ENCODE data around the gene EAF2. TPM values are rescaled to one million over a fixed set of nuclear protein-coding genes. Genes with fewer than 3 reads are reported as not detected.
A peak's percentile ranks its signal among the peaks of the same experiment; 100 is the strongest.

Gene EAF2
- total RNA-seq, 1 experiment from 2014 or later: 4.5 TPM

DNA sequence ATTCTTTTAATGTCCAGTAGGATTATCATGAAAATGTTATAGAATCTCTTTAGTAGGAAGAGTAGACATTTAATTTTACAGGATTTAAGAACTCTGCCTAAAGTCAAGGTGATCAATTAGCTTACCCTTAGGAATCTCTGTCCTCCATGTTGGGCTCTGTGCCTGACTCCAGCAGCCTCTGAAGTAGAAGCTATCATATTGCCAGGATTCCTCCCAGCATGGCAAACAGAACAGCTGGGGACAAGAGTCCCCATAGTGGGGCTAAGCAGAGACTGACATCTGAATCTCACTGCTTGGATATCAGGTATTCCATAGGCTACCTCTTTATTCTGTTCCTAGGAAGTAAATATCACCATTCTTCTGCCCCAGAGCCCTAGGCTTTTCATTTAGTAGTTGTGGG lies 60.7 kb downstream of the EAF2 start:
- Mint-ChIP-seq H3K4me3 (ENCODE audit: unreplicated experiment) (no peak overlapping the region), H3K27me3 (ENCODE audit: insufficient read depth, unreplicated experiment) (no peaks in the 10 kb centered on the region), H3K4me1 (ENCODE audit: low read depth, unreplicated experiment) (peaks cover 32% of the 10 kb centered on the region), H3K36me3 (ENCODE audit: insufficient read depth, unreplicated experiment) (peaks cover 7% of the 10 kb centered on the region), H3K27ac (ENCODE audit: unreplicated experiment) (no peak overlapping the region), H3K9me3 (ENCODE audit: unreplicated experiment) (no peaks in the 10 kb centered on the region)
- H3K9me3 ChIP-seq: no peaks in the 10 kb centered on the region
- ChIA-PET CTCF (no interaction called here), POLR2A (no interaction called here)
- H3K36me3 ChIP-seq (ENCODE audit: control insufficient read depth, insufficient read depth, low read length): no peaks in the 10 kb centered on the region
- H3K4me1 ChIP-seq: peaks cover 58% of the 10 kb centered on the region
- no peak for DNase-seq
- H3K4me3 ChIP-seq (ENCODE audit: low read depth, low read length): no peak overlapping the region
- intact Hi-C loops (cut with micrococcal nuclease; ENCODE audit: unreplicated experiment): loop anchor here (1.0 to 5.0 kb wide), 3 partner anchors 10 to 47 kb away; no protein-coding TSS in a partner anchor
- TF ChIP-seq, protein P1, sequence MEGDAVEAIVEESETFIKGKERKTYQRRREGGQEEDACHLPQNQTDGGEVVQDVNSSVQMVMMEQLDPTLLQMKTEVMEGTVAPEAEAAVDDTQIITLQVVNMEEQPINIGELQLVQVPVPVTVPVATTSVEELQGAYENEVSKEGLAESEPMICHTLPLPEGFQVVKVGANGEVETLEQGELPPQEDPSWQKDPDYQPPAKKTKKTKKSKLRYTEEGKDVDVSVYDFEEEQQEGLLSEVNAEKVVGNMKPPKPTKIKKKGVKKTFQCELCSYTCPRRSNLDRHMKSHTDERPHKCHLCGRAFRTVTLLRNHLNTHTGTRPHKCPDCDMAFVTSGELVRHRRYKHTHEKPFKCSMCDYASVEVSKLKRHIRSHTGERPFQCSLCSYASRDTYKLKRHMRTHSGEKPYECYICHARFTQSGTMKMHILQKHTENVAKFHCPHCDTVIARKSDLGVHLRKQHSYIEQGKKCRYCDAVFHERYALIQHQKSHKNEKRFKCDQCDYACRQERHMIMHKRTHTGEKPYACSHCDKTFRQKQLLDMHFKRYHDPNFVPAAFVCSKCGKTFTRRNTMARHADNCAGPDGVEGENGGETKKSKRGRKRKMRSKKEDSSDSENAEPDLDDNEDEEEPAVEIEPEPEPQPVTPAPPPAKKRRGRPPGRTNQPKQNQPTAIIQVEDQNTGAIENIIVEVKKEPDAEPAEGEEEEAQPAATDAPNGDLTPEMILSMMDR (IDR thresholded peaks at IDR 0.05; ENCODE audit: insufficient read depth in 1 of 2, low read depth in 1 of 2, low read length in 1 of 2, severe bottlenecking in 1 of 2, unreplicated experiment in 1 of 2): no peak
- no peaks in the 10 kb centered on the region for H3K27me3 ChIP-seq (replicated peaks; ENCODE audit: control insufficient read depth, insufficient read depth, low read length)
- no TSS peak for BruUV-seq (replicated peaks)

DNA sequence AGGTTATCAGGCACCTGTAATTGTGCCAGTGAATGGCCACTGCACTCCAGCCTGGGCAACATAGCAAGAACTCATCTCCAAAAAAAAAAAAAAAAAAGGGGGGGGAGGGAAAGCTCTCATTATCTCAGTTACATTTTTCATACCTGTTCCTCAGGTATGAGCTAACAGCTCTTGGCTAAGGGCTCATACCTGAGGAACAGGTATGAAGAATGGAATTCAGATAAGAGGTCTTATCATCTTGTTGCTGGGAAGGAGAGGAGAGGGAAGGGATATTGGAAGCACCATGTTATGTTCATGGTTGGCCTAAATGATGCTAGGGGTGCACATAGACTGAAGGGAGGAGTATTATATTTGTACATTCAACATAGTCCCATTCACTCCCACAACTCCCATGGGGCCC lies 61.8 kb downstream of the EAF2 start:
- Histone ChIP-seq H3K27me3 (replicated peaks; ENCODE audit: control insufficient read depth, insufficient read depth, low read length) (no peaks in the 10 kb centered on the region), H3K9me3 (no peaks in the 10 kb centered on the region), H3K4me1 (peaks cover 54% of the 10 kb centered on the region), H3K36me3 (ENCODE audit: control insufficient read depth, insufficient read depth, low read length) (no peaks in the 10 kb centered on the region), H3K4me3 (ENCODE audit: low read depth, low read length) (no peak overlapping the region)
- H3K4me1 Mint-ChIP-seq (ENCODE audit: low read depth, unreplicated experiment): peaks cover 32% of the 10 kb centered on the region
- peak overlapping the region; percentile 27 for H3K27ac Mint-ChIP-seq (ENCODE audit: unreplicated experiment)
- peak in 1 of 2 experiments; percentile 59 for DNase-seq
- TF ChIP-seq, protein P1 (IDR thresholded peaks at IDR 0.05; ENCODE audit: insufficient read depth in 1 of 2, low read depth in 1 of 2, low read length in 1 of 2, severe bottlenecking in 1 of 2, unreplicated experiment in 1 of 2): no peak
- H3K9me3 Mint-ChIP-seq (ENCODE audit: unreplicated experiment): no peaks in the 10 kb centered on the region
- H3K4me3 Mint-ChIP-seq (ENCODE audit: unreplicated experiment): no peak overlapping the region
- ChIA-PET POLR2A (interaction anchor here (0.6 kb wide), 1 partner anchor 41 kb away, joined by 4 read pairs; no protein-coding TSS in a partner anchor), CTCF (interaction anchor here (0.5 to 0.7 kb wide), 3 partner anchors 18 to 637 kb away, joined by 3 to 5 read pairs (median 3); no protein-coding TSS in a partner anchor)
- BruUV-seq (replicated peaks): no TSS peak
- peaks cover 7% of the 10 kb centered on the region for H3K36me3 Mint-ChIP-seq (ENCODE audit: insufficient read depth, unreplicated experiment)
- no peaks in the 10 kb centered on the region for H3K27me3 Mint-ChIP-seq (ENCODE audit: insufficient read depth, unreplicated experiment)
- intact Hi-C loops (cut with micrococcal nuclease; ENCODE audit: unreplicated experiment): loop anchor here (1.0 to 5.0 kb wide), 2 partner anchors 27 to 45 kb away; no protein-coding TSS in a partner anchor

DNA sequence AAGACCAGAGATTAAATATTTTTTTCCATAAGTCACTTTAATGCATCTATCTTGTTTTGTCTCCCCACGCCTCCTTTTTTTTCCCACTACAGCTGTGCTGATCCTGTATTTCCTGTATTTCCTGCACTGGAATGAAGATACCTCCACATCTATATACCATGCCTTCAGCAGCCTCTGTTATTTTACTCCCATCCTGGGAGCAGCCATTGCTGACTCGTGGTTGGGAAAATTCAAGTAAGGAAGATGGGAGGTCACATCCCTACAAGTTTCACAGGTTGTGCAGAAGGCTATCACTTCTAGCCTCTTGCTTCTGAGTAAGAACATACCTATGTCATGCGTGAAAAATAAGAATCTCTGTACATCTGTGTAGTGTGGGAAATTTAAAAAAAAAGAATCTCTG lies 62.3 kb downstream of the EAF2 start:
- no TSS peak for BruUV-seq (replicated peaks)
- no peaks in the 10 kb centered on the region for H3K9me3 ChIP-seq
- POLR2A ChIA-PET: interaction anchor here (0.6 kb wide), 1 partner anchor 41 kb away, joined by 4 read pairs; no protein-coding TSS in a partner anchor
- H3K36me3 ChIP-seq (ENCODE audit: control insufficient read depth, insufficient read depth, low read length): no peaks in the 10 kb centered on the region
- DNase-seq: no peak
- Mint-ChIP-seq H3K27me3 (ENCODE audit: insufficient read depth, unreplicated experiment) (no peaks in the 10 kb centered on the region), H3K9me3 (ENCODE audit: unreplicated experiment) (no peaks in the 10 kb centered on the region), H3K36me3 (ENCODE audit: insufficient read depth, unreplicated experiment) (peaks cover 7% of the 10 kb centered on the region), H3K27ac (ENCODE audit: unreplicated experiment) (peak overlapping the region; percentile 27), H3K4me3 (ENCODE audit: unreplicated experiment) (no peak overlapping the region), H3K4me1 (ENCODE audit: low read depth, unreplicated experiment) (peaks cover 31% of the 10 kb centered on the region)
- no peak overlapping the region for H3K4me3 ChIP-seq (ENCODE audit: low read depth, low read length)
- H3K4me1 ChIP-seq: peaks cover 50% of the 10 kb centered on the region
- CTCF ChIA-PET: interaction anchor here (0.7 kb wide), 2 partner anchors 28 to 637 kb away, joined by 3 read pairs; no protein-coding TSS in a partner anchor
- intact Hi-C loops (cut with micrococcal nuclease; ENCODE audit: unreplicated experiment): loop anchor here (5.0 kb wide), 1 partner anchor 45 kb away; no protein-coding TSS in a partner anchor
- no peaks in the 10 kb centered on the region for H3K27me3 ChIP-seq (replicated peaks; ENCODE audit: control insufficient read depth, insufficient read depth, low read length)
- TF ChIP-seq, protein P1 (IDR thresholded peaks at IDR 0.05; ENCODE audit: insufficient read depth in 1 of 2, low read depth in 1 of 2, low read length in 1 of 2, severe bottlenecking in 1 of 2, unreplicated experiment in 1 of 2): no peak

All from Caco-2 (cell line).